Calu3 (cell line): ENCODE measurements around the gene RIMBP3C. TPM values are rescaled to one million over a fixed set of nuclear protein-coding genes. Genes with fewer than 3 reads are reported as not detected.
"Not testable (repeated sequence)": the region's sequence is repeated elsewhere in the genome, so short reads cannot be mapped to it uniquely, and the experiment has no call there.

Experiments
- BruUV-seq: library from RNA; stranded (reverse); fragments of 400-500 nt; replicated peaks from 2 replicates; lab custom pipeline; 2021; lab: Mats Ljungman, UMichigan
- CTCF ChIA-PET: fragments of 300-600 bp; sonication (Branson Sonifier 250); formaldehyde crosslinking; loops from one replicate; lab custom pipeline; 2022; ENCODE audit warnings: antibody characterized with exemption; lab: Charles Lee
- DNase-seq: peaks from one replicate; pipeline ENCODE4 v3.0.0; 2022
- H3K27ac Mint-ChIP-seq: one replicate; pipeline ENCODE4 v1.8.0; 2022; ENCODE audit warnings: mixed read lengths; ENCODE audit not compliant: unreplicated experiment
- H3K27me3 Mint-ChIP-seq: one replicate; pipeline ENCODE4 v1.8.0; 2022; ENCODE audit warnings: mixed read lengths; ENCODE audit not compliant: unreplicated experiment
- H3K36me3 Mint-ChIP-seq: one replicate; pipeline ENCODE4 v1.8.0; 2022; ENCODE audit warnings: mild to moderate bottlenecking, moderate library complexity, mixed read lengths; ENCODE audit not compliant: insufficient read depth, unreplicated experiment
- H3K4me1 Mint-ChIP-seq: one replicate; pipeline ENCODE4 v1.8.0; 2022; ENCODE audit warnings: mild to moderate bottlenecking, low read depth, mixed read lengths; ENCODE audit not compliant: unreplicated experiment
- H3K4me3 Mint-ChIP-seq: one replicate; pipeline ENCODE4 v1.8.0; 2022; ENCODE audit warnings: mild to moderate bottlenecking, low read depth, moderate library complexity, mixed read lengths; ENCODE audit not compliant: unreplicated experiment
- H3K9me3 Mint-ChIP-seq: one replicate; pipeline ENCODE4 v1.8.0; 2022; ENCODE audit warnings: low read depth, mixed read lengths; ENCODE audit not compliant: unreplicated experiment
- intact Hi-C: fragments of 100-400 bp; cut with micrococcal nuclease; formaldehyde crosslinking; loops from one replicate; pipeline ENCODE4 v1.10.0; 2022; ENCODE audit not compliant: unreplicated experiment
- total RNA-seq: library from RNA; stranded (reverse); gene quantifications from 2 replicates; pipeline ENCODE4 v1.2.3, GENCODE V29; 2022
- TF ChIP-seq, protein P1 (sequence below): fragments of 200-600 bp; IDR thresholded peaks from one replicate; pipeline ENCODE4 v1.8.0; 2022; ENCODE audit warnings: antibody characterized with exemption; ENCODE audit not compliant: unreplicated experiment

Gene RIMBP3C
- total RNA-seq, 1 experiment from 2014 or later: not detected

DNA sequence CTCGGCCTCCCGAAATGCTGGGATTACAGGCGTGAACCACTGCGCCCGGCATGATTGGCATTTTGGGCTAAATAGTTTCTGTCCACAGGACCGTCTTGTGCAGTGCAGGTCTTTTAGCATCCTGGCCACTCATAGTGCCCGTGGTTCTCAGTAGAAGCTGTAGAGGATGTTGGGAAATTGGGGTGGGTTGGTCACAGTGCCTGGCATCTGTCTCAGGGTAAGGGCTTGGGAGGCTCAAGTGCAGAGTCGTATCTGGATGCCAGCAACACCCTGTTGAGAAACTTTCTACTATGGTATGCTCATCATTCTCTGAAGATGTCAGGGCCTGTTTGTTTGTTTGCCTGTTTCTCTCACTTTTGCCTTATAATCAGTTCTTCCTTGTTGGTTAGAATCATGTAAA, 38.1 kb upstream of the RIMBP3C start:
- CTCF ChIA-PET: no interaction called here
- H3K4me3 Mint-ChIP-seq: no peak overlapping the region
- H3K27me3 Mint-ChIP-seq: no peaks in the 10 kb centered on the region
- intact Hi-C loops: no loop called here
- peaks cover 39% of the 10 kb centered on the region for H3K4me1 Mint-ChIP-seq
- no TSS peak for BruUV-seq
- no peak for DNase-seq
- TF ChIP-seq, protein P1, sequence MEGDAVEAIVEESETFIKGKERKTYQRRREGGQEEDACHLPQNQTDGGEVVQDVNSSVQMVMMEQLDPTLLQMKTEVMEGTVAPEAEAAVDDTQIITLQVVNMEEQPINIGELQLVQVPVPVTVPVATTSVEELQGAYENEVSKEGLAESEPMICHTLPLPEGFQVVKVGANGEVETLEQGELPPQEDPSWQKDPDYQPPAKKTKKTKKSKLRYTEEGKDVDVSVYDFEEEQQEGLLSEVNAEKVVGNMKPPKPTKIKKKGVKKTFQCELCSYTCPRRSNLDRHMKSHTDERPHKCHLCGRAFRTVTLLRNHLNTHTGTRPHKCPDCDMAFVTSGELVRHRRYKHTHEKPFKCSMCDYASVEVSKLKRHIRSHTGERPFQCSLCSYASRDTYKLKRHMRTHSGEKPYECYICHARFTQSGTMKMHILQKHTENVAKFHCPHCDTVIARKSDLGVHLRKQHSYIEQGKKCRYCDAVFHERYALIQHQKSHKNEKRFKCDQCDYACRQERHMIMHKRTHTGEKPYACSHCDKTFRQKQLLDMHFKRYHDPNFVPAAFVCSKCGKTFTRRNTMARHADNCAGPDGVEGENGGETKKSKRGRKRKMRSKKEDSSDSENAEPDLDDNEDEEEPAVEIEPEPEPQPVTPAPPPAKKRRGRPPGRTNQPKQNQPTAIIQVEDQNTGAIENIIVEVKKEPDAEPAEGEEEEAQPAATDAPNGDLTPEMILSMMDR: no peak
- no peak overlapping the region for H3K27ac Mint-ChIP-seq
- H3K36me3 Mint-ChIP-seq: peaks cover 48% of the 10 kb centered on the region
- no peaks in the 10 kb centered on the region for H3K9me3 Mint-ChIP-seq

DNA sequence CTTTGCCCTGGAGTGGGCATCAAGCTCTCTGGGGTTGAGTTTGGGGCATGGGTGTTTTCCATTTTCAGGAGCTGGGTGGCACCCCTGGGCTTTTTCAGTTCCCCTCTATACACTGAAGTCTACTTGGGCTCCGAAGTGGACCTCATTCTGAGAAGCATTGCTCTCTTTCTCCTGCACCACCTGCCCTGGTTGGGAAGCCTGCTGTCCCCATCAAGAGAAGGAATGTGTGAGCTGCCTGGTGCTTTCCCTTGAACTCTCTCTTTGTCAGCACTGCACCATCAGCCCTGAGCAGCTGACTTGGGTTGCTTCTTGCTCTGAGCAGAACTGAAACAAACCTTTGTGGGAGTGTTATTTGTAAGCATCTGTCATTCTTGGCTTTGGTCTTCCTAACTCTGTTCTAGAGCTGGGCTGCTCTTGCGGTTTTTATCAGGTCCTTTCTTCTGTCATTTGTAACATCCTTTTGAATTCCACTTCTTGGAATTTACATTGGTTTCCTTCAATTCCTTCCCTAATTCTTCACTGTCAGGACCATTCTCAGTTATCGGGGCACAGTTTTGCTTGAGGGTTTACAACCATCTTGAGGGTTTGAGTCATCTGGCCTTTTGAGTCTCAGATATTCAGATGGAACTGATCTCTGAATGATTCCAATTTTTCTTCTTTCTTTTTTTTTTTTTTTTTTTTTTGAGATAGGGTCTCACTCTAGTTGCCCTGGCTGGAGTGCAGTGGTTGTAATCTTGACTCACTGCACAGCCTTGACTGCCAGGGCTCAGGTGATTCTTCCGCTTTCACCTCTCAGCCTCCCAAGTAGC, 36.7 kb upstream of the RIMBP3C start:
- DNase-seq: no peak
- no peak overlapping the region for H3K4me3 Mint-ChIP-seq
- TF ChIP-seq, protein P1: no peak
- H3K9me3 Mint-ChIP-seq: no peaks in the 10 kb centered on the region
- BruUV-seq: no TSS peak
- CTCF ChIA-PET: no interaction called here
- H3K4me1 Mint-ChIP-seq: peaks cover 30% of the 10 kb centered on the region
- peaks cover 41% of the 10 kb centered on the region for H3K36me3 Mint-ChIP-seq
- intact Hi-C loops: no loop called here
- no peak overlapping the region for H3K27ac Mint-ChIP-seq
- no peaks in the 10 kb centered on the region for H3K27me3 Mint-ChIP-seq

GRCh38 chr22:21585389-21585788, 34.1 kb upstream of the RIMBP3C start:
- DNase-seq: no peak
- intact Hi-C loops: no loop called here
- Mint-ChIP-seq H3K4me3 (no peak overlapping the region), H3K36me3 (peaks cover 31% of the 10 kb centered on the region), H3K9me3 (no peaks in the 10 kb centered on the region), H3K4me1 (peaks cover 20% of the 10 kb centered on the region), H3K27ac (no peak overlapping the region), H3K27me3 (no peaks in the 10 kb centered on the region)
- CTCF ChIA-PET: interaction anchor here (1.4 kb wide), 1 partner anchor 12 kb away, joined by 7 read pairs; no protein-coding TSS in a partner anchor
- TF ChIP-seq, protein P1: no peak
- no TSS peak for BruUV-seq

- BruUV-seq: no TSS peak
- Mint-ChIP-seq H3K4me3 (no peak overlapping the region), H3K27me3 (no peaks in the 10 kb centered on the region), H3K4me1 (peaks cover 28% of the 10 kb centered on the region), H3K9me3 (no peaks in the 10 kb centered on the region), H3K36me3 (peaks cover 30% of the 10 kb centered on the region), H3K27ac (peak overlapping the region; percentile 1)
- CTCF ChIA-PET: no interaction called here
- intact Hi-C loops: no loop called here
- no peak for DNase-seq
- TF ChIP-seq, protein P1: no peak
These were observed 31.8 kb upstream of the RIMBP3C start for GRCh38 chr22:21582801-21583740.

DNA sequence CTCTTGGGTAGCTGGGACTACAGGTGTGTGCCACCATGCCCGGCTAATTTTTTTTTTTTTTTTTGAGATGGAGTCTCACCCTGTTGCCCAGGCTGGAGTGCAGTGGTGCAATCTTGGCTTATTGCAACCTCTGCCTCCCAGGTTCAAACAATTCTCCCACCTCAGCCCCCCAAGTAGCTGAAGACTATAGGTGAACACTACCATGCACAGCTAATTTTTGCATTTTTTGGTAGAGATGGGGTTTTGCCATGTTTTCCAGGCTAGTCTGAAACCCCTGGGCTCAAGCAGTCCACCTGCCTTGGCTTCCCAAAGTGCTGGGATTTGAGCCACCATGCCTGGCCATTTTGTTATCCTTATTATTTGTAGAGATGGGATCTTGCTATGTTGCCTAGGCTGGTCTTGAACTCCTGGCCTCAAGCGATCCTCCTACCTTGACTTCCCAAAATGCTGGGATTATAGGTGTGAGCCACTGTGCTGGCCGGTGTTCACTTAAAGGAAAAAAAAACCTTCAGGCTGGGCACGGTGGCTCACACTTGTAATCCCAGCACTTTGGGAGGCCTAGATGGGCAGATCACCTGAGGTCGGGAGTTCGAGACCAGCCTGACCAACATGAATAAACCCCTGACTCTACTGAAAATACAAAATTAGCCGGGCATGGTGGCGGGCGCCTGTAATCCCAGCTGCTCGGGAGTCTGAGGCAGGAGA, 29.9 kb upstream of the RIMBP3C start:
- H3K27me3 Mint-ChIP-seq, CTCF ChIA-PET, DNase-seq, intact Hi-C loops, BruUV-seq, H3K4me3 Mint-ChIP-seq, H3K9me3 Mint-ChIP-seq, H3K27ac Mint-ChIP-seq: not testable (repeated sequence)
- peaks cover 38% of the 10 kb centered on the region for H3K4me1 Mint-ChIP-seq
- peaks cover 32% of the 10 kb centered on the region for H3K36me3 Mint-ChIP-seq

- BruUV-seq, H3K27me3 Mint-ChIP-seq, H3K27ac Mint-ChIP-seq, H3K4me3 Mint-ChIP-seq, intact Hi-C loops, H3K9me3 Mint-ChIP-seq, DNase-seq, CTCF ChIA-PET: not testable (repeated sequence)
- H3K4me1 Mint-ChIP-seq: peaks cover 38% of the 10 kb centered on the region
- peaks cover 36% of the 10 kb centered on the region for H3K36me3 Mint-ChIP-seq
These were observed 29.4 kb upstream of the RIMBP3C start for GRCh38 chr22:21580623-21581007.
